GM21576 (cell line): ENCODE measurements around the gene CNTN6.

Experiments used
- ATAC-seq: cut with Tn5 transposase; IDR thresholded peaks from one replicate; pipeline ENCODE4 v1.9.1; 2021; ENCODE audit warnings: mild to moderate bottlenecking, moderate library complexity; ENCODE audit not compliant: unreplicated experiment

The CNTN6 gene

DNA sequence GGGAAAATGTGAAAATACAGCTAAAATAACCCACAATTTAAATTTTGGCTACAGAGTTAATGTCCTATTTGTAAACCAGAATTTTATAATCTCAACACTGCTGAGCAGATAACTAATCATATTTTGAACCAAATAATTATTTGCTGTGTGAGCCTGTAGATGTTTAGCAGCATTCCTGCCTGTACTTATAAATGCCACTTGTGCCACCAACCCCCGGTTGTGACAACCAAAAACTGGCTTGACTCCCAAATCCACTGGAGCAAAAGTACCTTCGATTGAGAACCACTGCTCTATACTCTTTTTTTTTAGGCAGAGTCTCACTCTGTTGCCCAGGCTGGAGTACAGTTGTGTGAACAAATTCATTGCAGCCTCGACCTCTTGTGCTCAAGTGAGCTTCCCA is 78.5 kb downstream of the CNTN6 start:
- no peak for ATAC-seq

- ATAC-seq, result no peak
Measured at GRCh38 chr3:1172644-1173043, 79.8 kb downstream of the CNTN6 start.

DNA sequence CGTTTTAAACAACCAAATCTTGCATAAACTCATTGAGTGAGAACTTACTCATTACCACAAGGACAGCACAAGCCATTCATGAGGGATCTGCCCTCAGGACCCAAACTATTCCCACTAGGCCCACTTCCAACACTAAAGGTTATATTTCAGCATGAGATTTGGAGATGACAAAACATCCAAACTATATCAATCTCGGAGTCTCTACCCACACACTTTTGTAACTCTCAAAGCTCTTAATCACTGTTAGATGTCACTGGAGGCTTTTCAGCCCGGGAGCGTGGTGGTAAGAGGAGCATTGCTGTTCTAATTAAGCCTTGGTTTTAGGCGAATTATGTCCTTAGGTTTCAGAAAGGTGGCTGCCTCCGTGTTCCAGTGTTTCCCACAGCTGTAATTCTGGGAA is 86.3 kb downstream of the CNTN6 start:
- ATAC-seq, result no peak

DNA sequence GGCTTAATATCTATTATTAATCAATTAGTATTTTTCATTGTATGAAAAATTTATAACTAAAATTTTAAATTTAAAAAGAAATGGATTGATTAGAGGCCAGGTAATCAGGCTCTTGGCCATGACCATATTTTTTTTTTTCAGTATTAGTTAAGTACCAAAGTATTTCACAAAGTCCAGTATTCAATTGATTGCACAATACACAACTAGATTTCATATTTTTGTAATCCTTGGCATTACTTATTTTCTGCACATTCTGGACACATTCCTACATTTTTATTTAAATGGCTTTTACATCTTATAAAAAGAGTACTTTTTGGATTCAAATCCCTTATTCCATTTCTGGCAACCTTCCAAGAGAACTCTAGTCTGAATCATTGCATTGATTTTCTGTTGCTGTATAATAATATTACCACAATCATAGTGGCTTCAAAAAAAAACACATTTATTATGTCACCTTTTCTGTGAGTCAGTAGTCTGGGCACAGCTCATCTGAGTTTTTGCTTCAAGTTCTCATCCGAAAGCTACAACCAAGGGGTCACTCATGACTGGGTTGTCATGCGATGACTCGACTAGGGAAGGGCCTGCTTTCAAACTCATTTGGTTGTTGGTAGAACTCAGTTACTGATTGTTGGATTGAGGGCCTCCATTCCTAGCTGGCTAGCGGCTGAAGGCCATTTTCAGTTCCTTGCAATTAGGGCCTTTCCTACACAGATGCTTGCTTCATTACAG is 90.7 kb downstream of the CNTN6 start:
- peak; percentile 58 for ATAC-seq

DNA sequence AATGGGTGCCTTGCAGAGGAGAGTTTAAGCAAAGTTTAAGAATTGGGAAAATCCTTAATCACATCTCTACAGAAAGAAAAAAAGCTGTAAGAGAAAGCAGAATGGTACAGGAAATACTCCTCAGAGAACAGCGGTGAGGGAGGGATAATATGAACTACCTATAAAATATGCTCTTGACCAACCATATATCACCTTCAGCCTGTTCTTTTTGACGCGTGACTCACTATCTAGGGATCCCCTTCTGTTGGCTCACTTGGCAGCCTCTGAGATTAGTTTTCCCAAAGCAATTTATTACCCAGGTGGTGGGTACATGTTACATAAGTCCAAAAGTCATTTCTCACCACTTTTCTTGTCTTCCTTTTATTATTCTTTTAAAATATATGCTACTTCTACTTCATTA is 97.7 kb downstream of the CNTN6 start:
- no peak for ATAC-seq

- no peak for ATAC-seq
Measured at GRCh38 chr3:1191026-1191425, 98.2 kb downstream of the CNTN6 start.

- no peak for ATAC-seq
Measured at GRCh38 chr3:1195947-1196346, 103.1 kb downstream of the CNTN6 start.

- no peak for ATAC-seq
Measured at GRCh38 chr3:1197051-1197450, 104.2 kb downstream of the CNTN6 start.

- ATAC-seq, result no peak
Measured at GRCh38 chr3:1200371-1200770, 107.5 kb downstream of the CNTN6 start.

DNA sequence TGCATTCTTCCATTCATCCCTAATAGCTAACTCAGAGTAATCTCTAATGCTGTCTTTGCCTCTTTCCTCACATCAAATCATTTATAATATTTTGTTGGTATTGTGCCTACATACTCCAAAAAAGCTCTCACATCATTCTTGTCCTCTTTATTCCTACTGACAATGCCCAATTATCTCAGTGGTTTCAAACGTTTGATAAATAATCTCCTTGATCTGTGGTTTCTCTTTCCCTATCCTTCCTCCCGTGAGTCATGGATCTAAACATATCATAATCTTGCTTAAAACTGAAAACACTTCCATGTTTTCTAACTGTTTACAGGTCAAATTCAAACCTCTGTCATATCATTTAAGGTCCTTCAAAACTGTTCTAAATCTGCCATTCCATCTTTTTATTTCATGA is 115.1 kb downstream of the CNTN6 start:
- ATAC-seq, result no peak

GRCh38 chr3:1214933-1215332 is 122.1 kb downstream of the CNTN6 start:
- no peak for ATAC-seq

DNA sequence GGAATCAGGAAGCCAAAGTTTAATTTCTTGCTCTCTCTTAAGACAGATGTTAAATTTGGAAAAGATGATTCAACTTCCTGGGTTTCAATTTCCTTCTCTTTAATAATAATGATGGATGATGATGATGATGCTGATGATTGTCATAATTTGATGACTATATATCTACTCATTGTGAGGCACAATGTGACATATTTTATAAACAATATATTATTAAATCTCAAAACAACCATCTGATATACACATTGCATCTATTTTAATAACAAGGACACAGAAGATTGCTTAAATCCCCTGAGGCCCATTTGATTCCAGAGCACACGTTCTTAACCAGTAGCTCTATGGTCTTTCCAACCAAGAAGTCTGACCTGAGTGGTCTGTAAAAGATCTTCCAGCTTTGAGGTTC is 124.0 kb downstream of the CNTN6 start:
- no peak for ATAC-seq

GRCh38 chr3:1227111-1227510 is 134.3 kb downstream of the CNTN6 start:
- no peak for ATAC-seq

GRCh38 chr3:1228289-1228688 is 135.5 kb downstream of the CNTN6 start:
- no peak for ATAC-seq

GRCh38 chr3:1230920-1231319 is 138.1 kb downstream of the CNTN6 start:
- no peak for ATAC-seq

- ATAC-seq, result no peak
Measured at GRCh38 chr3:1232276-1232675, 139.5 kb downstream of the CNTN6 start.

- ATAC-seq, result no peak
Measured at GRCh38 chr3:1235526-1236120, 142.8 kb downstream of the CNTN6 start.

- no peak for ATAC-seq
Measured at GRCh38 chr3:1251282-1252060, 158.6 kb downstream of the CNTN6 start.

GRCh38 chr3:1252061-1252430 is 159.2 kb downstream of the CNTN6 start:
- ATAC-seq, result no peak

GRCh38 chr3:1262246-1262645 is 169.4 kb downstream of the CNTN6 start:
- no peak for ATAC-seq

DNA sequence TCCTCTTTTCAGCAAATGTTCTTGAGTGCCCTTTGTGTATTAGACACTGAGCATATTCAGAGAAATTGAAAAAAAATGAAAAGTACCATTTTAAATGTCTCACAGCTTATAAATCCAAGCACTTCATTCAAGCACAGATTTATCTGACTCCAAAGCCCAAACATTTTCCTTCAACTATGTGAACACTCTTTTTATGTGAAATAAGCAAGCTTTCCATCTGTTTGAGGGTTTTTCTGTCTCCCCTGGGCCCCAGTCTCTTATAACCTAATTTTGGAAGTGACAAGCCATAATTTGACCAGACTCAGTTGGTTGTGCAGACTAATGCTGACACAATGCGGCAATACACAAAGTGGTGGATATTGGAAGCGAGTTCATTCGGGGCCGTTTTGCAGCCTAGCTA is 170.3 kb downstream of the CNTN6 start:
- ATAC-seq, result no peak

DNA sequence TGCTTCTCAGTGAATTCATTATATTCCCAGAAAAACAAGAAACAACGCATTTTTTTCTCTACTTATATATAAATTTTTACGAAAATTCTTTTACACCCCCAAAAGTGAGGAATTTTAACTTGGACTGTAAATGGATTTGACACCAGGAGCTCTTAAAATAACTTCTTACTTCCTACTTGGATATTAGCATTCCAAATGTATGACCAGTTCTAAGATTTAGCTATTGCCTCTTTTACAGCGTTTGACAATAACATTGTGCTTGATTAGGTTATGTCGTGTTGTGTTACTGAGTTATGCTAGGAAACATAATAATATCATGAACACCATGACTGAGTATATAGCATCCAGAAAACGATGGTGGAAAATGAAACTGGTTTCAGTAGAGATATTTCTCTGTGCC is 177.0 kb downstream of the CNTN6 start:
- ATAC-seq, result no peak
